K562 (cell line): ENCODE results near the gene CTNNBL1. TPM values are rescaled to one million over a fixed set of nuclear protein-coding genes. Genes with fewer than 3 reads are reported as not detected.

ENCODE experiments used
- ATAC-seq: fragments of 200-7000 bp; cut with Tn5 transposase; 3 replicates; pipeline ENCODE4 v1.9.1; 2020; ENCODE audit warnings: moderate library complexity
- BruUV-seq: library from RNA; stranded (reverse); fragments of 400-500 nt; replicated peaks from 2 replicates; lab custom pipeline; 2021; lab: Mats Ljungman, UMichigan
- CTCF ChIA-PET: fragments of 300-600 bp; formaldehyde crosslinking; extraction: SDS; loops from one replicate; lab custom pipeline; 2021; ENCODE audit warnings: low intra/inter-chr PET ratio; lab: Yijun Ruan, JAX
- POLR2A ChIA-PET: fragments of 300-600, 350-650 bp; sonication (Branson Sonifier 250); formaldehyde crosslinking; extraction: SDS; loops from one replicate; lab custom pipeline; 2021; ENCODE audit warnings: antibody characterized with exemption, inconsistent platforms; lab: Yijun Ruan, JAX
- DNase-seq, 4 experiments: peaks; one replicate each; pipeline versions ENCODE4 v3.0.0 to v3.0.0-alpha.2; 2011 to 2018; ENCODE audit warnings: low spot score in 3 of 4, mixed read lengths in 3 of 4; ENCODE audit errors: extremely low read depth in 1 of 4
- FAIRE-seq: peaks from 2 replicates; lab custom pipeline; 2011; peaks lifted over from hg19 to GRCh38; lab: Jason Lieb, UNC
- H2AFZ ChIP-seq: 2 replicates; pipeline ENCODE4 v1.6.0; 2011; ENCODE audit warnings: low read depth, low read length, control low read depth, inconsistent platforms
- H3K27ac ChIP-seq: fragments of 200-600 bp; 3 replicates; pipeline ENCODE4 v1.8.0; 2011; ENCODE audit warnings: low read depth, mild to moderate bottlenecking, control low read depth, inconsistent platforms, low read length, moderate library complexity, mixed read lengths; ENCODE audit errors: extremely low read depth
- H3K27me3 ChIP-seq, 2 experiments: fragments of 300-600 bp in 1 of 2; 2 replicates in 1 of 2; 3 replicates in 1 of 2; pipeline versions ENCODE4 v1.6.0 to v1.8.0; 2011; ENCODE audit warnings: inconsistent platforms in 2 of 2, low read length in 2 of 2, mild to moderate bottlenecking in 1 of 2, mixed read lengths in 1 of 2, moderate library complexity in 1 of 2; ENCODE audit not compliant: control insufficient read depth in 2 of 2, insufficient read depth in 2 of 2
- H3K36me3 ChIP-seq: fragments of 300-600 bp; 3 replicates; pipeline ENCODE4 v1.8.0; 2011; ENCODE audit warnings: mild to moderate bottlenecking, low read length, inconsistent platforms; ENCODE audit not compliant: control insufficient read depth, insufficient read depth
- H3K4me1 ChIP-seq, 2 experiments: fragments of 200-600 bp in 1 of 2; replicated peaks in 1 of 2; 2 replicates in 1 of 2; 3 replicates in 1 of 2; pipeline versions ENCODE4 v1.5.1 to v1.8.0; 2011; ENCODE audit warnings: inconsistent platforms in 2 of 2, low read length in 2 of 2, mild to moderate bottlenecking in 1 of 2, mixed read lengths in 1 of 2, moderate library complexity in 1 of 2; ENCODE audit not compliant: control insufficient read depth in 2 of 2, insufficient read depth in 2 of 2
- H3K4me2 ChIP-seq: 2 replicates; pipeline ENCODE4 v1.6.1; 2011; ENCODE audit warnings: low read length, control low read depth, inconsistent platforms, mixed read lengths; ENCODE audit not compliant: insufficient read depth
- H3K4me3 ChIP-seq: fragments of 200-600 bp; sonication (generic), shearing (Covaris generic); 2 replicates; pipeline ENCODE4 v1.5.1; 2016; ENCODE audit warnings: control low read depth, inconsistent platforms
- H3K79me2 ChIP-seq: fragments of 200-600 bp; 3 replicates; pipeline ENCODE4 v1.8.0; 2011; ENCODE audit warnings: low read length, inconsistent platforms; ENCODE audit not compliant: control insufficient read depth, insufficient read depth
- H3K9ac ChIP-seq, 2 experiments: 2 replicates each; pipeline versions ENCODE4 v1.6.0 to v1.6.1; 2011; ENCODE audit warnings: low read depth in 2 of 2, low read length in 2 of 2, control low read depth in 1 of 2, inconsistent platforms in 1 of 2, mild to moderate bottlenecking in 1 of 2, mixed read lengths in 1 of 2; ENCODE audit not compliant: insufficient read depth in 1 of 2
- H3K9me1 ChIP-seq: one replicate; pipeline ENCODE4 v1.6.0; 2011; ENCODE audit warnings: inconsistent platforms, mild to moderate bottlenecking, low read length, moderate library complexity; ENCODE audit not compliant: control insufficient read depth, insufficient read depth
- H3K9me3 ChIP-seq: replicated peaks from 2 replicates; pipeline ENCODE4 v1.5.1; 2011; ENCODE audit warnings: low read depth, low read length, inconsistent platforms; ENCODE audit not compliant: control insufficient read depth, insufficient read depth
- H4K20me1 ChIP-seq: replicated peaks from 2 replicates; pipeline ENCODE4 v1.6.1; 2011; ENCODE audit warnings: low read length, inconsistent platforms, mixed read lengths; ENCODE audit not compliant: control insufficient read depth, insufficient read depth
- CBFA2T2 ChIP-seq: fragments of 450-650 bp; conservative IDR thresholded peaks from 2 replicates; pipeline ENCODE4 v1.6.1; 2017; ENCODE audit warnings: mild to moderate bottlenecking
- EP300 ChIP-seq: IDR thresholded peaks from 2 replicates; pipeline ENCODE4 v1.6.1; 2012; ENCODE audit warnings: low read length, improper control_type of control experiment
- ESRRB ChIP-seq: fragments of 250-450 bp; sonication (Bioruptor Pico); IDR thresholded peaks from 2 replicates; pipeline ENCODE4 v1.5.0; 2020; ENCODE audit warnings: mild to moderate bottlenecking, moderate library complexity, borderline replicate concordance
- FOXO4 ChIP-seq: fragments of 450-650 bp; formaldehyde crosslinking; IDR thresholded peaks from 2 replicates; pipeline ENCODE4 v1.4.0; 2020; ENCODE audit warnings: mild to moderate bottlenecking, moderate library complexity
- HMG20B ChIP-seq: fragments of 250-450 bp; sonication (Bioruptor Pico); IDR thresholded peaks from 2 replicates; pipeline ENCODE4 v1.5.0; 2021; ENCODE audit warnings: mild to moderate bottlenecking
- KLF10 ChIP-seq: fragments of 250-450 bp; sonication (Bioruptor Pico); IDR thresholded peaks from 2 replicates; pipeline ENCODE4 v1.6.1; 2021; ENCODE audit warnings: matching md5 sums
- MTF1 ChIP-seq: fragments of 250-450 bp; sonication (Bioruptor Pico); IDR thresholded peaks from 2 replicates; pipeline ENCODE4 v1.9.0; 2021; ENCODE audit warnings: moderate library complexity, mild to moderate bottlenecking, inconsistent platforms, borderline replicate concordance
- NCOA6 ChIP-seq: fragments of 450-650 bp; IDR thresholded peaks from 2 replicates; pipeline ENCODE4 v1.6.1; 2017; ENCODE audit warnings: mild to moderate bottlenecking
- NFIC ChIP-seq: fragments of 450-650 bp; IDR thresholded peaks from 2 replicates; pipeline ENCODE4 v1.6.1; 2017; ENCODE audit warnings: mild to moderate bottlenecking, inconsistent platforms
- OTX1 ChIP-seq: fragments of 450-650 bp; formaldehyde crosslinking; IDR thresholded peaks from 2 replicates; pipeline ENCODE4 v1.4.0; 2022; ENCODE audit warnings: mild to moderate bottlenecking
- PKNOX1 ChIP-seq: fragments of 450-650 bp; IDR thresholded peaks from 2 replicates; pipeline ENCODE4 v1.6.1; 2016
- RBBP5 ChIP-seq: fragments of 200-600 bp; sonication (generic); IDR thresholded peaks from 2 replicates; pipeline ENCODE4 v1.6.1; 2012; ENCODE audit warnings: borderline replicate concordance, mild to moderate bottlenecking, low read length, control low read depth, inconsistent platforms; ENCODE audit not compliant: insufficient read depth, poor library complexity, severe bottlenecking
- RCOR1 ChIP-seq, 2 experiments: IDR thresholded peaks; 2 replicates each; pipeline ENCODE4 v1.6.1; 2012; ENCODE audit warnings: low read depth in 2 of 2, low read length in 2 of 2, borderline replicate concordance in 1 of 2, improper control_type of control experiment in 1 of 2
- STAT5A ChIP-seq: IDR thresholded peaks from 2 replicates; pipeline ENCODE4 v1.6.1; 2012; ENCODE audit warnings: low read length, inconsistent platforms, borderline replicate concordance
- YY1 ChIP-seq, 3 experiments: IDR thresholded peaks; 2 replicates each; pipeline ENCODE4 v1.6.1; 2011; ENCODE audit warnings: low read length in 2 of 3, mild to moderate bottlenecking in 2 of 3, moderate library complexity in 2 of 3, borderline replicate concordance in 1 of 3, control low read depth in 1 of 3, low read depth in 1 of 3; ENCODE audit not compliant: insufficient read depth in 3 of 3, insufficient replicate concordance in 2 of 3, control insufficient read depth in 1 of 3, insufficient read length in 1 of 3; ENCODE audit errors: extremely low read depth in 1 of 3
- ZBTB1 ChIP-seq: sonication (generic); formaldehyde crosslinking; IDR thresholded peaks from 2 replicates; pipeline ENCODE4 v1.8.1; 2023; ENCODE audit warnings: missing genetic modification reagents, low read depth, mild to moderate bottlenecking, borderline replicate concordance
- ZNF778 ChIP-seq: fragments of 450-650 bp; formaldehyde crosslinking; IDR thresholded peaks from 2 replicates; pipeline ENCODE4 v1.4.0; 2020; ENCODE audit warnings: mild to moderate bottlenecking, moderate library complexity
- WGBS: fragments of 100-300 bp; shearing (Covaris generic); methylation state at CpG from one replicate; pipeline ENCODE4 v1.1.6; 2016; ENCODE audit warnings: low coverage, mixed read lengths; ENCODE audit not compliant: insufficient coverage; ENCODE audit errors: missing lambda C conversion rate; 5-methylcytosine and 5-hydroxymethylcytosine counted together
- in situ Hi-C: fragments of 300-500 bp; cut with MboI; formaldehyde crosslinking; loops from 4 replicates; pipeline ENCODE4 v1.15.0; 2018; ENCODE audit warnings: inconsistent platforms, mixed read lengths
- intact Hi-C: fragments of 100-400 bp; cut with micrococcal nuclease; formaldehyde crosslinking; loops from 2 replicates; pipeline ENCODE4 v1.14.2; 2022
- polyA plus RNA-seq, 8 experiments: library from polyadenylated mRNA; depleted of rRNA in 4 of 8; stranded (reverse) in 5 of 8; unstranded in 3 of 8; fragments of >200 nt; fragmentation: Nextera tagmentation in 2 of 8; fragmentation: Illumina TruSeq in 1 of 8; extraction: Ambion mirVana in 2 of 8; extraction: Trizol in 1 of 8; gene quantifications; 2 replicates each; pipeline versions ENCODE4 v1.2.1 to v1.2.3, GENCODE V29; 2011 to 2014; ENCODE audit warnings: inconsistent platforms in 1 of 8, missing spikeins in 1 of 8
- total RNA-seq, 7 experiments: library from RNA; depleted of rRNA in 6 of 7; stranded (reverse); fragments of >200 nt in 6 of 7; fragmentation: Illumina TruSeq in 2 of 7; extraction: Trizol in 2 of 7; gene quantifications; 2 replicates each; pipeline versions ENCODE4 v1.2.1 to v1.2.3, GENCODE V29; 2011 to 2021; ENCODE audit warnings: low replicate concordance in 1 of 7
- TF ChIP-seq, protein P1 (sequence below): fragments of 250-450 bp; sonication (Bioruptor Pico); IDR thresholded peaks from 2 replicates; pipeline ENCODE4 v1.9.0; 2021; ENCODE audit warnings: mild to moderate bottlenecking, inconsistent platforms

The CTNNBL1 gene
- total and polyA plus RNA-seq, 9 of the 15 experiments (the other 6 are each of a cell fraction or from before 2014, with no cell fraction given): 32.4 to 85.6 (median 43.6) TPM

DNA sequence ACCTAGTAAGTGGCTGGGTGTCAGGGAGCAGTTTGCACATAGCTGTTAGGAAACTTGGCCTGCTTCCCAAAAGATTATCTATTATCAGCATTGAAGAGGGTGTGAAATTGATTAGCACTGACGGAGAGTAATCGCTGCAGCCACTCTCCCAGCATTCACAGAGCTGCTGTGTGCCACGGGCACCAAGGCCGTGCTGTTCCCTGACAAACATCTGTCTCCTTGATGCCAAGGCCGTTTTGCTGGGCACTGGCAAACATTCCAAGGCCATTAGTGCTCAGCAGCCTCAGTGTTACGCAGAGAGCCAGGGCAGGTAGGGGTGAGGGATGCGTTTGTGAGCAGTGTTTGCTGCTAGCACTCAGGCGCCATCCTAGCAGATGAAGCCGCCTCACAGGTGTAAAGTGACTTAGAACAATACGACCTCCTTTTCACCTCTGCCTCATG is 151.4 kb downstream of the CTNNBL1 start:
- H3K9me1 ChIP-seq: peaks cover 4% of the 10 kb centered on the region
- no peak for FAIRE-seq
- no peak overlapping the region for H3K4me3 ChIP-seq
- no peak overlapping the region for H2AFZ ChIP-seq
- BruUV-seq: no TSS peak
- peak overlapping the region; percentile 26; the same call in 1 of the 2 replicates for H3K4me2 ChIP-seq
- H3K27me3 ChIP-seq: no peaks in the 10 kb centered on the region
- H3K79me2 ChIP-seq: no peaks in the 10 kb centered on the region
- 33% methylated on average over 10 of the region's 10 CpGs for WGBS
- H4K20me1 ChIP-seq: no peaks in the 10 kb centered on the region
- peaks cover 24% of the 10 kb centered on the region; the same call in 2 of the 3 replicates for H3K36me3 ChIP-seq
- peaks cover 24 to 29% of the 10 kb centered on the region in 2 experiments; a peak in 4 of 5 replicates for H3K4me1 ChIP-seq
- in situ Hi-C loops: no loop called here
- H3K9ac ChIP-seq: peak overlapping the region in 1 of 2 experiments; percentile 79; a peak in 2 of 4 replicates
- intact Hi-C loops: no loop called here
- ATAC-seq: no peak
- no peaks in the 10 kb centered on the region for H3K9me3 ChIP-seq
- CTCF ChIA-PET: no interaction called here
- DNase-seq: peak in 2 of 4 experiments; percentile 20 to 47
- POLR2A ChIA-PET: interaction anchor here (1.3 kb wide), 1 partner anchor 11 kb away, joined by 3 read pairs; no protein-coding TSS in a partner anchor
- H3K27ac ChIP-seq: no peak overlapping the region
- TF ChIP-seq NCOA6 (no peak), MTF1 (CRISPR knock-in tag) (no peak), RBBP5 (no peak), NFIC (peak; percentile 78), ZNF778 (CRISPR knock-in tag) (no peak), CBFA2T2 (peak; percentile 47), YY1 (IDR thresholded peaks at IDR 0.05; ENCODE audit: borderline replicate concordance in 1 of 3, control insufficient read depth in 1 of 3, extremely low read depth in 1 of 3, insufficient read depth in 3 of 3, insufficient read length in 1 of 3, insufficient replicate concordance in 2 of 3, low read depth in 1 of 3, low read length in 2 of 3) (no peak), EP300 (0 out of 2 replicates have a peak, but pooled peaks have one; percentile 35), ESRRB (CRISPR knock-in tag) (no peak), FOXO4 (CRISPR knock-in tag) (no peak), OTX1 (CRISPR knock-in tag) (no peak), KLF10 (CRISPR knock-in tag) (no peak), HMG20B (CRISPR knock-in tag) (no peak), STAT5A (no peak), RCOR1 (IDR thresholded peaks at IDR 0.05; ENCODE audit: borderline replicate concordance in 1 of 2, low read depth in 2 of 2, low read length in 2 of 2) (0 out of 4 replicates have a peak, but pooled peaks of 1 of the 2 experiments have one; percentile 33), ZBTB1 (CRISPR knock-in tag) (no peak), PKNOX1 (no peak)
- TF ChIP-seq, protein P1, sequence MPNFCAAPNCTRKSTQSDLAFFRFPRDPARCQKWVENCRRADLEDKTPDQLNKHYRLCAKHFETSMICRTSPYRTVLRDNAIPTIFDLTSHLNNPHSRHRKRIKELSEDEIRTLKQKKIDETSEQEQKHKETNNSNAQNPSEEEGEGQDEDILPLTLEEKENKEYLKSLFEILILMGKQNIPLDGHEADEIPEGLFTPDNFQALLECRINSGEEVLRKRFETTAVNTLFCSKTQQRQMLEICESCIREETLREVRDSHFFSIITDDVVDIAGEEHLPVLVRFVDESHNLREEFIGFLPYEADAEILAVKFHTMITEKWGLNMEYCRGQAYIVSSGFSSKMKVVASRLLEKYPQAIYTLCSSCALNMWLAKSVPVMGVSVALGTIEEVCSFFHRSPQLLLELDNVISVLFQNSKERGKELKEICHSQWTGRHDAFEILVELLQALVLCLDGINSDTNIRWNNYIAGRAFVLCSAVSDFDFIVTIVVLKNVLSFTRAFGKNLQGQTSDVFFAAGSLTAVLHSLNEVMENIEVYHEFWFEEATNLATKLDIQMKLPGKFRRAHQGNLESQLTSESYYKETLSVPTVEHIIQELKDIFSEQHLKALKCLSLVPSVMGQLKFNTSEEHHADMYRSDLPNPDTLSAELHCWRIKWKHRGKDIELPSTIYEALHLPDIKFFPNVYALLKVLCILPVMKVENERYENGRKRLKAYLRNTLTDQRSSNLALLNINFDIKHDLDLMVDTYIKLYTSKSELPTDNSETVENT (CRISPR knock-in tag): no peak
